HepG2 (cell line): ENCODE measurements around the gene ZNF490. TPM values are rescaled to one million over a fixed set of nuclear protein-coding genes. Genes with fewer than 3 reads are reported as not detected.
A peak's percentile ranks its signal among the peaks of the same experiment; 100 is the strongest.

Experiments used
- ATAD3A ChIP-seq: sonication (generic); formaldehyde crosslinking; IDR thresholded peaks from 2 replicates; pipeline ENCODE4 v1.4.0; 2020; ENCODE audit warnings: missing genetic modification reagents
- CBX5 ChIP-seq: sonication (generic); formaldehyde crosslinking; IDR thresholded peaks from 2 replicates; pipeline ENCODE4 v1.4.0; 2020; ENCODE audit warnings: missing genetic modification reagents, borderline replicate concordance
- CREM ChIP-seq, 2 experiments: sonication (generic) in 1 of 2; formaldehyde crosslinking in 1 of 2; IDR thresholded peaks; 2 replicates each; pipeline versions ENCODE4 v1.4.0 to v1.6.1; 2016 to 2020; ENCODE audit warnings: antibody characterized with exemption in 1 of 2, mild to moderate bottlenecking in 1 of 2, missing genetic modification reagents in 1 of 2
- MLLT10 ChIP-seq: sonication (generic); formaldehyde crosslinking; IDR thresholded peaks from 2 replicates; pipeline ENCODE4 v1.4.0; 2020; ENCODE audit warnings: missing genetic modification reagents
- NFKBIZ ChIP-seq: IDR thresholded peaks from 2 replicates; pipeline ENCODE4 v1.6.1; 2018; ENCODE audit warnings: missing genetic modification reagents, missing compliant biosample characterization
- SALL1 ChIP-seq: sonication (generic); formaldehyde crosslinking; IDR thresholded peaks from 2 replicates; pipeline ENCODE4 v1.8.0; 2022; ENCODE audit warnings: mild to moderate bottlenecking, missing genetic modification reagents
- SKIL ChIP-seq: sonication (generic); formaldehyde crosslinking; IDR thresholded peaks from 2 replicates; pipeline ENCODE4 v1.8.0; 2022; ENCODE audit warnings: missing genetic modification reagents, mild to moderate bottlenecking, moderate library complexity, borderline replicate concordance
- TEAD3 ChIP-seq: optimal IDR thresholded peaks from 2 replicates; pipeline ENCODE3; 2016; ENCODE audit warnings: borderline replicate concordance
- ZNF224 ChIP-seq: sonication (generic); formaldehyde crosslinking; IDR thresholded peaks from 2 replicates; pipeline ENCODE4 v1.5.0; 2020; ENCODE audit warnings: mild to moderate bottlenecking, missing genetic modification reagents
- ZNF816 ChIP-seq: sonication (generic); formaldehyde crosslinking; IDR thresholded peaks from 2 replicates; pipeline ENCODE4 v1.8.0; 2022; ENCODE audit warnings: missing genetic modification reagents, mild to moderate bottlenecking, borderline replicate concordance
- polyA plus RNA-seq, 8 experiments: library from polyadenylated mRNA; depleted of rRNA in 3 of 8; stranded (reverse) in 7 of 8; unstranded in 1 of 8; fragments of >200 nt; fragmentation: Illumina TruSeq in 4 of 8; extraction: Trizol in 4 of 8; gene quantifications; 2 replicates each; pipeline versions ENCODE4 v1.2.1 to v1.2.3, GENCODE V29; 2011 to 2016; ENCODE audit warnings: low read depth in 4 of 8, missing spikeins in 1 of 8, mixed read lengths in 1 of 8; ENCODE audit not compliant: insufficient read depth in 1 of 8
- total RNA-seq, 5 experiments: library from RNA; depleted of rRNA; stranded (reverse); fragments of >200 nt; fragmentation: Illumina TruSeq; extraction: Trizol; gene quantifications; 2 replicates each; pipeline ENCODE4 v1.2.3, GENCODE V29; 2016; ENCODE audit warnings: low read depth in 1 of 5
- TF ChIP-seq, protein P1 (sequence below): sonication (generic); formaldehyde crosslinking; IDR thresholded peaks from 2 replicates; pipeline ENCODE4 v1.5.0; 2020; ENCODE audit warnings: mild to moderate bottlenecking, missing genetic modification reagents, borderline replicate concordance
- TF ChIP-seq, protein P2 (sequence below): IDR thresholded peaks from 2 replicates; pipeline ENCODE4 v1.6.1; 2016
- TF ChIP-seq, protein P3 (sequence below): sonication (generic); formaldehyde crosslinking; IDR thresholded peaks from 2 replicates; pipeline ENCODE4 v1.5.0; 2020; ENCODE audit warnings: mild to moderate bottlenecking, missing genetic modification reagents
- TF ChIP-seq, protein P4 (sequence below): sonication (generic); formaldehyde crosslinking; IDR thresholded peaks from 2 replicates; pipeline ENCODE4 v1.5.1; 2020; ENCODE audit warnings: mild to moderate bottlenecking, missing genetic modification reagents, borderline replicate concordance

The ZNF490 gene
- total and polyA plus RNA-seq, 2 of the 13 experiments (the other 11 are each of a cell fraction or from before 2014, with no cell fraction given), result 1.3 to 2.9 TPM

DNA sequence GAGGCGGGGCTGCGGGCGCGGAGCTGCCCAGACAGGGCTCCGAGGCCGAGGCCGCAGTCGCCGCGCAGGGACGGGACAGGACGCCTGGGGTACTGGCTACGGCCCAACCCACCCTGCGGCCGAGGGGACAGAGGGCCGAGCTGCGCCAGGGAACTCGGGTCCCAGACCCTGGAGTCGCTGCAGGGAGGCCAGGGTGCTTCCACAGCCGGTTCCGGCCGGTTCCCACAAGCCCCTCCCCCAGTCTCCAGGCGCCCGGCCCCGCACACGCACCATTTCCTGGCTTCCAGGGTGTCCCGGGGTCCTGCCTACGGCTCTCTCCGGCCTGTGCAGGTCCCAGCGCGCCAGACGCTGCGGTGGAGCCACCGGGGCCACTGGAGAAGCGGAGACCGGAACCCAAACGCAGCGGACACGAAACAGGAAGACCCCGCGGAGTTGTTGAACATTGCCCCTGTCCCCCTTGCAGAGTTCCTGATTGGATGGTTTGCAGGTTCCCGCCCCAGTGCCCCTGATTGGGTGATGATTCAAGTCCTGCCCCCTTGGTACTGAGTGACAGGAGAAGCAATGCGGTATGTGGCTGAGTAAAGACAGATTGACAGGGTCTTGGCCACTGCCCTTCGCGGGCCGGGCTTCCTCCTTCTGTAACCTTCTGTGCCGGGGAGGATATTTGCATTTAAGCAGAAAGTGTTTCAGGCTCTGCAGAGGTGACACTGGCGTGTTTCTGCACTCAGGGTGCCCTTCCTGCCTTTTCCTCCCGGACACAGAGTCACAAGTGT, 59.4 kb downstream of the ZNF490 start, which contains the start of gene ZNF564 (continued):
- TF ChIP-seq, protein P1, sequence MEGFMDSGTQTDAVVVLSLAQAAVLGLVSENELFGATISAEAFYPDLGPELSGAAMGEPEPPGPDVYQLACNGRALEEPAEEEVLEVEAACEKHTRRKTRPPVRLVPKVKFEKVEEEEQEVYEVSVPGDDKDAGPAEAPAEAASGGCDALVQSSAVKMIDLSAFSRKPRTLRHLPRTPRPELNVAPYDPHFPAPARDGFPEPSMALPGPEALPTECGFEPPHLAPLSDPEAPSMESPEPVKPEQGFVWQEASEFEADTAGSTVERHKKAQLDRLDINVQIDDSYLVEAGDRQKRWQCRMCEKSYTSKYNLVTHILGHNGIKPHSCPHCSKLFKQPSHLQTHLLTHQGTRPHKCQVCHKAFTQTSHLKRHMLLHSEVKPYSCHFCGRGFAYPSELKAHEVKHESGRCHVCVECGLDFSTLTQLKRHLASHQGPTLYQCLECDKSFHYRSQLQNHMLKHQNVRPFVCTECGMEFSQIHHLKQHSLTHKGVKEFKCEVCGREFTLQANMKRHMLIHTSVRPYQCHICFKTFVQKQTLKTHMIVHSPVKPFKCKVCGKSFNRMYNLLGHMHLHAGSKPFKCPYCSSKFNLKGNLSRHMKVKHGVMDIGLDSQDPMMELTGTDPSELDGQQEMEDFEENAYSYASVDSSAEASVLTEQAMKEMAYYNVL (CRISPR knock-in tag), result peak; percentile 91; the same call in 1 of the 2 replicates
- TF ChIP-seq, protein P2, sequence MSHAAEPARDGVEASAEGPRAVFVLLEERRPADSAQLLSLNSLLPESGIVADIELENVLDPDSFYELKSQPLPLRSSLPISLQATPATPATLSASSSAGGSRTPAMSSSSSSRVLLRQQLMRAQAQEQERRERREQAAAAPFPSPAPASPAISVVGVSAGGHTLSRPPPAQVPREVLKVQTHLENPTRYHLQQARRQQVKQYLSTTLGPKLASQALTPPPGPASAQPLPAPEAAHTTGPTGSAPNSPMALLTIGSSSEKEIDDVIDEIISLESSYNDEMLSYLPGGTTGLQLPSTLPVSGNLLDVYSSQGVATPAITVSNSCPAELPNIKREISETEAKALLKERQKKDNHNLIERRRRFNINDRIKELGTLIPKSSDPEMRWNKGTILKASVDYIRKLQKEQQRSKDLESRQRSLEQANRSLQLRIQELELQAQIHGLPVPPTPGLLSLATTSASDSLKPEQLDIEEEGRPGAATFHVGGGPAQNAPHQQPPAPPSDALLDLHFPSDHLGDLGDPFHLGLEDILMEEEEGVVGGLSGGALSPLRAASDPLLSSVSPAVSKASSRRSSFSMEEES (CRISPR knock-in tag), result peak; percentile 42; the same call in 1 of the 2 replicates
- TF ChIP-seq MLLT10 (no peak), ATAD3A (CRISPR knock-in tag) (no peak), CBX5 (CRISPR knock-in tag) (no peak), SKIL (0 out of 2 replicates have a peak, but pooled peaks have one; percentile 37), NFKBIZ (CRISPR knock-in tag) (peak; percentile 68; the same call in 1 of the 2 replicates), TEAD3 (CRISPR knock-in tag) (peak; percentile 75), ZNF224 (peak; percentile 81; the same call in 1 of the 2 replicates), CREM (IDR thresholded peaks at IDR 0.05) (peak; percentile 73), CREM (CRISPR knock-in tag; IDR thresholded peaks at IDR 0.05) (no peak), ZNF816 (CRISPR knock-in tag) (peak; percentile 94), SALL1 (CRISPR knock-in tag) (peak; percentile 48)
- TF ChIP-seq, protein P3, sequence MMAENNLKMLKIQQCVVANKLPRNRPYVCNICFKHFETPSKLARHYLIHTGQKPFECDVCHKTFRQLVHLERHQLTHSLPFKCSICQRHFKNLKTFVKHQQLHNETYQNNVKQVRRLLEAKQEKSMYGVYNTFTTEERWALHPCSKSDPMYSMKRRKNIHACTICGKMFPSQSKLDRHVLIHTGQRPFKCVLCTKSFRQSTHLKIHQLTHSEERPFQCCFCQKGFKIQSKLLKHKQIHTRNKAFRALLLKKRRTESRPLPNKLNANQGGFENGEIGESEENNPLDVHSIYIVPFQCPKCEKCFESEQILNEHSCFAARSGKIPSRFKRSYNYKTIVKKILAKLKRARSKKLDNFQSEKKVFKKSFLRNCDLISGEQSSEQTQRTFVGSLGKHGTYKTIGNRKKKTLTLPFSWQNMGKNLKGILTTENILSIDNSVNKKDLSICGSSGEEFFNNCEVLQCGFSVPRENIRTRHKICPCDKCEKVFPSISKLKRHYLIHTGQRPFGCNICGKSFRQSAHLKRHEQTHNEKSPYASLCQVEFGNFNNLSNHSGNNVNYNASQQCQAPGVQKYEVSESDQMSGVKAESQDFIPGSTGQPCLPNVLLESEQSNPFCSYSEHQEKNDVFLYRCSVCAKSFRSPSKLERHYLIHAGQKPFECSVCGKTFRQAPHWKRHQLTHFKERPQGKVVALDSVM, result peak; percentile 24; the same call in 1 of the 2 replicates
- TF ChIP-seq, protein P4, sequence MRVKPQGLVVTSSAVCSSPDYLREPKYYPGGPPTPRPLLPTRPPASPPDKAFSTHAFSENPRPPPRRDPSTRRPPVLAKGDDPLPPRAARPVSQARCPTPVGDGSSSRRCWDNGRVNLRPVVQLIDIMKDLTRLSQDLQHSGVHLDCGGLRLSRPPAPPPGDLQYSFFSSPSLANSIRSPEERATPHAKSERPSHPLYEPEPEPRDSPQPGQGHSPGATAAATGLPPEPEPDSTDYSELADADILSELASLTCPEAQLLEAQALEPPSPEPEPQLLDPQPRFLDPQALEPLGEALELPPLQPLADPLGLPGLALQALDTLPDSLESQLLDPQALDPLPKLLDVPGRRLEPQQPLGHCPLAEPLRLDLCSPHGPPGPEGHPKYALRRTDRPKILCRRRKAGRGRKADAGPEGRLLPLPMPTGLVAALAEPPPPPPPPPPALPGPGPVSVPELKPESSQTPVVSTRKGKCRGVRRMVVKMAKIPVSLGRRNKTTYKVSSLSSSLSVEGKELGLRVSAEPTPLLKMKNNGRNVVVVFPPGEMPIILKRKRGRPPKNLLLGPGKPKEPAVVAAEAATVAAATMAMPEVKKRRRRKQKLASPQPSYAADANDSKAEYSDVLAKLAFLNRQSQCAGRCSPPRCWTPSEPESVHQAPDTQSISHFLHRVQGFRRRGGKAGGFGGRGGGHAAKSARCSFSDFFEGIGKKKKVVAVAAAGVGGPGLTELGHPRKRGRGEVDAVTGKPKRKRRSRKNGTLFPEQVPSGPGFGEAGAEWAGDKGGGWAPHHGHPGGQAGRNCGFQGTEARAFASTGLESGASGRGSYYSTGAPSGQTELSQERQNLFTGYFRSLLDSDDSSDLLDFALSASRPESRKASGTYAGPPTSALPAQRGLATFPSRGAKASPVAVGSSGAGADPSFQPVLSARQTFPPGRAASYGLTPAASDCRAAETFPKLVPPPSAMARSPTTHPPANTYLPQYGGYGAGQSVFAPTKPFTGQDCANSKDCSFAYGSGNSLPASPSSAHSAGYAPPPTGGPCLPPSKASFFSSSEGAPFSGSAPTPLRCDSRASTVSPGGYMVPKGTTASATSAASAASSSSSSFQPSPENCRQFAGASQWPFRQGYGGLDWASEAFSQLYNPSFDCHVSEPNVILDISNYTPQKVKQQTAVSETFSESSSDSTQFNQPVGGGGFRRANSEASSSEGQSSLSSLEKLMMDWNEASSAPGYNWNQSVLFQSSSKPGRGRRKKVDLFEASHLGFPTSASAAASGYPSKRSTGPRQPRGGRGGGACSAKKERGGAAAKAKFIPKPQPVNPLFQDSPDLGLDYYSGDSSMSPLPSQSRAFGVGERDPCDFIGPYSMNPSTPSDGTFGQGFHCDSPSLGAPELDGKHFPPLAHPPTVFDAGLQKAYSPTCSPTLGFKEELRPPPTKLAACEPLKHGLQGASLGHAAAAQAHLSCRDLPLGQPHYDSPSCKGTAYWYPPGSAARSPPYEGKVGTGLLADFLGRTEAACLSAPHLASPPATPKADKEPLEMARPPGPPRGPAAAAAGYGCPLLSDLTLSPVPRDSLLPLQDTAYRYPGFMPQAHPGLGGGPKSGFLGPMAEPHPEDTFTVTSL (CRISPR knock-in tag), result peak; percentile 71; the same call in 1 of the 2 replicates
